ENCODE data around the gene TACC2.
A peak's percentile ranks its signal among the peaks of the same experiment; 100 is the strongest.
"Not testable (repeated sequence)": the region's sequence is repeated elsewhere in the genome, so short reads cannot be mapped to it uniquely, and the experiment has no call there.

TACC2 gene

GRCh38 chr10:121983852-121984251 lies 5.1 kb upstream of the TACC2 start:
- DNase-seq (ENCODE audit: extremely low read depth, low read depth), result no peak
- no peak for TF ChIP-seq CTCF (IDR thresholded peaks at IDR 0.05; ENCODE audit: low read depth, low read length, missing control alignments)
- no peak overlapping the region for H3K4me3 ChIP-seq (replicated peaks; ENCODE audit: low read depth, low read length)

- no peak for DNase-seq (ENCODE audit: extremely low read depth, low read depth)
- TF ChIP-seq CTCF (IDR thresholded peaks at IDR 0.05; ENCODE audit: low read depth, low read length, missing control alignments), result no peak
Observed at GRCh38 chr10:121984463-121984862, 4.5 kb upstream of the TACC2 start.

GRCh38 chr10:121990015-121990677 lies 1.2 kb downstream of the TACC2 start:
- TF ChIP-seq CTCF (IDR thresholded peaks at IDR 0.05; ENCODE audit: low read depth, low read length, missing control alignments), result no peak
- no peak overlapping the region for H3K4me3 ChIP-seq (replicated peaks; ENCODE audit: low read depth, low read length)
- no peak for DNase-seq (ENCODE audit: extremely low read depth, low read depth)

More at GRCh38 chr10:121984463-121984862, 4.5 kb upstream of the TACC2 start:
- no peak overlapping the region for H3K4me3 ChIP-seq (replicated peaks; ENCODE audit: low read depth, low read length)

- DNase-seq (ENCODE audit: extremely low read depth, low read depth); H3K4me3 ChIP-seq (replicated peaks; ENCODE audit: low read depth, low read length): not testable (repeated sequence)
Observed at GRCh38 chr10:121991727-121992126, 2.8 kb downstream of the TACC2 start.

GRCh38 chr10:121994429-121994941 lies 5.5 kb downstream of the TACC2 start:
- no peak for TF ChIP-seq CTCF (IDR thresholded peaks at IDR 0.05; ENCODE audit: low read depth, low read length, missing control alignments)
- H3K4me3 ChIP-seq (replicated peaks; ENCODE audit: low read depth, low read length), result no peak overlapping the region
- no peak for DNase-seq (ENCODE audit: extremely low read depth, low read depth)

GRCh38 chr10:121998462-121998861 lies 9.5 kb downstream of the TACC2 start:
- H3K4me3 ChIP-seq (replicated peaks; ENCODE audit: low read depth, low read length), result no peak overlapping the region
- no peak for TF ChIP-seq CTCF (IDR thresholded peaks at IDR 0.05; ENCODE audit: low read depth, low read length, missing control alignments)
- DNase-seq (ENCODE audit: extremely low read depth, low read depth), result no peak

GRCh38 chr10:121999301-121999700 lies 10.3 kb downstream of the TACC2 start:
- TF ChIP-seq CTCF (IDR thresholded peaks at IDR 0.05; ENCODE audit: low read depth, low read length, missing control alignments), result no peak
- DNase-seq (ENCODE audit: extremely low read depth, low read depth), result peak; percentile 40

More at GRCh38 chr10:121999301-121999700, 10.3 kb downstream of the TACC2 start:
- H3K4me3 ChIP-seq (replicated peaks; ENCODE audit: low read depth, low read length), result no peak overlapping the region
